A673 (cell line): ENCODE results near the gene TSPOAP1. TPM values are rescaled to one million over a fixed set of nuclear protein-coding genes. Genes with fewer than 3 reads are reported as not detected.
A peak's percentile ranks its signal among the peaks of the same experiment; 100 is the strongest.

Source experiments
- BruUV-seq: library from RNA; stranded (reverse); fragments of 400-500 nt; replicated peaks from 2 replicates; lab custom pipeline; 2021; lab: Mats Ljungman, UMichigan
- CTCF ChIA-PET: fragments of 300-600 bp; sonication (Branson Sonifier 250); formaldehyde crosslinking; loops from one replicate; lab custom pipeline; 2022; ENCODE audit warnings: antibody characterized with exemption; lab: Charles Lee
- POLR2A ChIA-PET: fragments of 300-600 bp; sonication (Branson Sonifier 250); formaldehyde crosslinking; loops from one replicate; lab custom pipeline; 2022; ENCODE audit warnings: antibody characterized with exemption; ENCODE audit not compliant: low non-redundant PET; lab: Charles Lee
- DNase-seq: peaks from one replicate; pipeline ENCODE4 v3.0.0-alpha.2; 2015; ENCODE audit warnings: low spot score
- H3K27ac ChIP-seq: fragments of 200-600 bp; sonication (generic); 2 replicates; pipeline ENCODE4 v1.5.1; 2016; ENCODE audit warnings: mixed run types, low read depth, mild to moderate bottlenecking, mixed read lengths, antibody characterized with exemption, low read length; ENCODE audit not compliant: poor library complexity, severe bottlenecking
- H3K27me3 ChIP-seq: fragments of 200-600 bp; sonication (generic); replicated peaks from 2 replicates; pipeline ENCODE4 v1.6.1; 2017; ENCODE audit warnings: mixed run types, low read depth, mild to moderate bottlenecking, mixed read lengths, antibody characterized with exemption, low read length; ENCODE audit not compliant: insufficient read depth, poor library complexity
- H3K36me3 ChIP-seq: fragments of 200-600 bp; sonication (generic); 2 replicates; pipeline ENCODE4 v1.6.1; 2016; ENCODE audit warnings: mixed run types, mild to moderate bottlenecking, mixed read lengths, antibody characterized with exemption, low read length; ENCODE audit not compliant: insufficient read depth, poor library complexity, severe bottlenecking
- H3K4me1 ChIP-seq: fragments of 200-600 bp; sonication (generic); 2 replicates; pipeline ENCODE4 v1.6.1; 2017; ENCODE audit warnings: mixed run types, mild to moderate bottlenecking, mixed read lengths, antibody characterized with exemption, low read length; ENCODE audit not compliant: insufficient read depth, poor library complexity, severe bottlenecking
- H3K4me3 ChIP-seq: fragments of 200-600 bp; sonication (generic); 2 replicates; pipeline ENCODE4 v1.5.1; 2016; ENCODE audit warnings: low read depth, mixed run types, mild to moderate bottlenecking, mixed read lengths, low read length; ENCODE audit not compliant: poor library complexity, severe bottlenecking
- H3K9me3 ChIP-seq: fragments of 200-600 bp; sonication (generic); 2 replicates; pipeline ENCODE4 v1.6.1; 2016; ENCODE audit warnings: mixed run types, low read depth, mild to moderate bottlenecking, mixed read lengths, antibody characterized with exemption, low read length; ENCODE audit not compliant: poor library complexity, severe bottlenecking
- EZH2 ChIP-seq: fragments of 200-600 bp; sonication (generic); IDR thresholded peaks from 2 replicates; pipeline ENCODE4 v1.6.1; 2017; ENCODE audit warnings: borderline replicate concordance, low read depth, mild to moderate bottlenecking, mixed read lengths, antibody characterized with exemption, low read length; ENCODE audit not compliant: poor library complexity, severe bottlenecking
- intact Hi-C: fragments of 100-400 bp; cut with micrococcal nuclease; formaldehyde crosslinking; loops from one replicate; pipeline ENCODE4 v1.10.0; 2022; ENCODE audit not compliant: unreplicated experiment
- total RNA-seq: library from RNA; stranded (reverse); gene quantifications from 2 replicates; pipeline ENCODE4 v1.2.3, GENCODE V29; 2021
- TF ChIP-seq, protein P1 (sequence below): fragments of 300-800, 200-600 bp; sonication (generic); conservative IDR thresholded peaks from 2 replicates; pipeline ENCODE4 v1.5.1; 2017; ENCODE audit warnings: low read depth, mild to moderate bottlenecking, antibody characterized with exemption, low read length, moderate library complexity, mixed read lengths

The TSPOAP1 gene
- total RNA-seq, 1 experiment from 2014 or later = 0.21 TPM

DNA sequence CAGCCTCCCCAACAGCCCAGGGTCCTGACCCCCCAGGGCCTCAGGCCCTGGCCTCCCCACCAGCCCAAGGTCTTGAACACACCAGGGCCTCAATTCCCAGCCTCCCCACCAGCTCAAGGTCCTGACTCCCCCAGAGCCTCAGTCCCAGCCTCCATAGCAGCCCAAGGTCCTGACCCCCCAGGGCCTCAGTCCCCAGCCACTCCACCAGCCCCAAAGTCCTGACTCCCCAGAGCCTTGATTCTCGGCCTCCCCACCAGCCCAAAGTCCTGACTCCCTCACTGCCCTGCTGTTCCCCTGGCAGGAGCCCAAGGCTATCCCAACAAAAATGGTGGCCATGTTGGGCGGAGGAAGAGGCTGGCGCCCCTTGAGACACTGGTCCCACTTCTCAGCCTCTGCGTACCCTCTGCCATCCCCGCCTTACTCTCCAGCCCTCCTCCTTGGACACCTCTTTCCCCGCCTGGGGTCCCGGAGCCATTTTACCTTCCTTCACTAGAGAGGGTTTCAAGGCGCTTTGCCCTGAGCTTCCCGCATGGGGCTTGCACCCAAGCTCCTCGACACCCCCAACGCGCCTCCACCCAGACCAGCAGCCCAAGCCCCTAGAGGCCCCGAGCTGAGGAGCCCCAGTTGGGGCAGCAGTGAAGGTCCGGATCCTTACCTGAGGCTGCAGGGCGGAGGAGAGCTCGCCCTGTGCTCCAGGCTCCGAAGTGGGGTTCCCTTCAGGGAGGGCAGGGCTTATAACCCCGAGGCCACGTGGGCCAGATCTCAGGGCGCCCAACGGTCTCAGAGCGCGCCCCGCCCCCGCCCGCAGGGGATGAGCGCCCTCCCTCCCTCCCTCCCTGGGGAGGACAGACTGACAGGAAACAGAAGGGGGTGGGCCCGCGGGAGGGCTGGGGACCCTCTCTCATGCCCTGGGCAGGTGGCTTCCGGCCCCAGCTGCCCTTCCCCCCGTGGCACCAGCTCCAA is 3.5 kb upstream of the TSPOAP1 start:
- TF ChIP-seq EZH2 = no peak
- TF ChIP-seq, protein P1, sequence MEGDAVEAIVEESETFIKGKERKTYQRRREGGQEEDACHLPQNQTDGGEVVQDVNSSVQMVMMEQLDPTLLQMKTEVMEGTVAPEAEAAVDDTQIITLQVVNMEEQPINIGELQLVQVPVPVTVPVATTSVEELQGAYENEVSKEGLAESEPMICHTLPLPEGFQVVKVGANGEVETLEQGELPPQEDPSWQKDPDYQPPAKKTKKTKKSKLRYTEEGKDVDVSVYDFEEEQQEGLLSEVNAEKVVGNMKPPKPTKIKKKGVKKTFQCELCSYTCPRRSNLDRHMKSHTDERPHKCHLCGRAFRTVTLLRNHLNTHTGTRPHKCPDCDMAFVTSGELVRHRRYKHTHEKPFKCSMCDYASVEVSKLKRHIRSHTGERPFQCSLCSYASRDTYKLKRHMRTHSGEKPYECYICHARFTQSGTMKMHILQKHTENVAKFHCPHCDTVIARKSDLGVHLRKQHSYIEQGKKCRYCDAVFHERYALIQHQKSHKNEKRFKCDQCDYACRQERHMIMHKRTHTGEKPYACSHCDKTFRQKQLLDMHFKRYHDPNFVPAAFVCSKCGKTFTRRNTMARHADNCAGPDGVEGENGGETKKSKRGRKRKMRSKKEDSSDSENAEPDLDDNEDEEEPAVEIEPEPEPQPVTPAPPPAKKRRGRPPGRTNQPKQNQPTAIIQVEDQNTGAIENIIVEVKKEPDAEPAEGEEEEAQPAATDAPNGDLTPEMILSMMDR = no peak
- no TSS peak for BruUV-seq
- CTCF ChIA-PET = no interaction called here

GRCh38 chr17:58330997-58331814 is 2.6 kb upstream of the TSPOAP1 start:
- intact Hi-C loops = no loop called here
- ChIA-PET POLR2A (no interaction called here), CTCF (no interaction called here)
- Histone ChIP-seq H3K27ac (peak overlapping the region; percentile 67), H3K27me3 (no peaks in the 10 kb centered on the region), H3K9me3 (no peaks in the 10 kb centered on the region), H3K4me3 (no peak overlapping the region), H3K36me3 (no peaks in the 10 kb centered on the region), H3K4me1 (peaks cover 15% of the 10 kb centered on the region)
- no peak for DNase-seq
- no peak for TF ChIP-seq EZH2
- TF ChIP-seq, protein P1 = no peak
- BruUV-seq = no TSS peak

More for the DNA sequence above, 3.5 kb upstream of the TSPOAP1 start:
- Histone ChIP-seq H3K4me1 (peaks cover 15% of the 10 kb centered on the region), H3K36me3 (no peaks in the 10 kb centered on the region), H3K9me3 (no peaks in the 10 kb centered on the region), H3K27me3 (no peaks in the 10 kb centered on the region), H3K27ac (peak overlapping the region; percentile 67), H3K4me3 (no peak overlapping the region)
- intact Hi-C loops = no loop called here
- no peak for DNase-seq
- POLR2A ChIA-PET = no interaction called here

DNA sequence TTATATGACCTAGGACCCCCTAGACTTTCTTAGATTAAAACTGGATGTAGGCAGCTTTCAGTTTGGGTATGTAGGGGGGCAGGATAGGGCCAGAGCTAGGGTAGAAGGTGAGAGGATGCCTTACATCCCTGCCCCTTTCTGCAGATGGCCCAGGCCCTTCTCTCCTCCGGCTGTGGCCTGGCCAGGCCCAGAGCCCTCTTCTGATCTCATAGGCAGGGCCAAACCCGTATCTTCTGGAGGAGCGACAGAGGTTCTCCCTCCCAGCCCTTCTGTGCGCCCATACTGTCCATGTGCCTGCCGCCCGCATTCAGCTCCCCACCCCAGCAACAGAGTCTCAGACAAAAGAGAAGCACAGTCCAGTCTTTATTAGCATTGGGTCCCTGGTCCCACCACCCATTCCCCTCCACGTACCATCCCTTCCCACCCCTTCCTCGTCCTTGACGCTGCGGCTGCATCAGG is 2.0 kb upstream of the TSPOAP1 start:
- no peak for DNase-seq
- CTCF ChIA-PET = no interaction called here
- Histone ChIP-seq H3K9me3 (no peaks in the 10 kb centered on the region), H3K27me3 (no peaks in the 10 kb centered on the region), H3K36me3 (no peaks in the 10 kb centered on the region), H3K4me1 (peaks cover 15% of the 10 kb centered on the region), H3K4me3 (no peak overlapping the region), H3K27ac (peak overlapping the region; percentile 67)
- TF ChIP-seq, protein P1 = no peak
- TF ChIP-seq EZH2 = no peak
- no TSS peak for BruUV-seq
- POLR2A ChIA-PET = no interaction called here
- intact Hi-C loops = no loop called here
